C1 segment of cervical spinal cord (tissue), 14 donors: ENCODE results near the gene AMHR2.

Source experiments
- DNase-seq, 14 donors: peaks; one replicate each; lab custom pipeline; 2025; lab: John Stamatoyannopoulos, UW

Gene AMHR2

DNA sequence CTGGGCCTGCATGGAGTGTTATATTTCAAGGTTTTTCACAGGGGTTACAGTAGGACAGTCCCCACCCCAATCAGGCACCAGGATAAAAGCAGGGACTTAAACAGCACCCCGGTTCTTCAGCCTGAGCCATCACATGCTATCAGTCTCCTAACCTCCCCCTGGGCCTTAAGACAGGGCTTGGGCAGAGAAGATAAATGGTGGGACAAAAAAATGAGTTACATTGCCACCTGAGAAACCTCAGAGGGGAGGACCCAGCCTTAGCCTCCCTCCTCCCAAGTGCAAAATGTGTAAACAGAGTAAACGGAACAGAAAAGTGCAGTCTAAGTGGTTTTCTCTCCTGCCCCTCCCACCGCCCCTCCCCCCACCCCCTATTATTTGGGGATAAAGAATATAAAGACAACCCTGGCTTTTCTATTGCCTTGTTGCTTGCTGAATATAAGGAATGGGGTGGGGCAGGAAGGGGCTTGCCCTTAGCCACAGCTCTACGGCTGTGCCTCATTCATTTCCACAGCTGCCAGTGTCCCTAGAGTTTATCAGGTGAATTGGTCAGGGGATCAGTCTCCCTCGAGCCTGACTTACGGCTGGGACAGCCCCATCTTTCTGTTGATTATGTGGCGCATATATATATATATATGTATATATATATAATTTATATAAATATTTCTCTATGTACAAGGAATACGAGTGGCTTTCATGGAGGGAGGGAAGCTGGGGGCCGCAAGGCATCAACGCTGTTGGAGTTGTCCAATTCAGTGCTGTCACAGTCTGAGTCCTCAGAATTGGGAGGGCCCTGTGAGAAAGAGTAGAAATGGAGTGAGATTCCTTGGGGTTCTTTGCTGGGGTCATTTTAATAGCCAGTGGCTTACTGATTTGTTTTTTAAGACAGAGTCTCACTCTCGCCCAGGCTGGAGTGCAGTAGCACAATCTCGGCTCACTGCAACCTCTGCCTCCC is 57.1 kb downstream of the AMHR2 start:
- DNase-seq, result no peak
